Gastrocnemius medialis (tissue), 4 donors: Measurements from ENCODE around the gene SRRM3. TPM values are rescaled to one million over a fixed set of nuclear protein-coding genes. Genes with fewer than 3 reads are reported as not detected.
"Not testable (repeated sequence)": the region's sequence is repeated elsewhere in the genome, so short reads cannot be mapped to it uniquely, and the experiment has no call there.

ENCODE experiments used
- ATAC-seq, 2 donors: fragments of 150-250 bp; one replicate each; pipeline ENCODE4 v1.9.1; 2016
- DNase-seq, 2 donors: peaks; one replicate each; pipeline ENCODE4 v3.0.0-alpha.2; 2019
- H3K27ac ChIP-seq, 4 donors: fragments of 200-600 bp; sonication (generic); 1 replicate in 1 of 4; 2 replicates in 3 of 4; pipeline ENCODE4 v1.5.1; 2016 to 2018; ENCODE audit warnings: mild to moderate bottlenecking in 2 of 4, moderate library complexity in 1 of 4
- H3K27me3 ChIP-seq, 3 donors: fragments of 200-600 bp; sonication (generic) in 2 of 3; 1 replicate in 1 of 3; 2 replicates in 2 of 3; pipeline versions ENCODE4 v1.5.1 to v1.6.0; 2016 to 2019; ENCODE audit warnings: mild to moderate bottlenecking in 1 of 3, moderate library complexity in 1 of 3
- H3K36me3 ChIP-seq, 2 donors: fragments of 200-600 bp; sonication (generic) in 1 of 2; one replicate each; pipeline ENCODE4 v1.5.1; 2017 to 2018
- H3K4me1 ChIP-seq, 2 donors: fragments of 200-600 bp; sonication (generic) in 1 of 2; one replicate each; pipeline ENCODE4 v1.5.1; 2016 to 2017; ENCODE audit warnings: mild to moderate bottlenecking in 2 of 2
- H3K4me3 ChIP-seq, 4 donors: fragments of 200-600 bp; sonication (generic) in 3 of 4; 1 replicate in 1 of 4; 2 replicates in 3 of 4; pipeline ENCODE4 v1.5.1; 2016 to 2019; ENCODE audit warnings: mild to moderate bottlenecking in 2 of 4
- H3K9me3 ChIP-seq, 3 donors: fragments of 200-600 bp; sonication (generic) in 2 of 3; 1 replicate in 1 of 3; 2 replicates in 2 of 3; pipeline ENCODE4 v1.5.1; 2016 to 2019
- CTCF ChIP-seq, 5 experiments: fragments of 450-650 bp in 3 of 5; fragments of 200-600 bp in 2 of 5; sonication (generic) in 2 of 5; IDR thresholded peaks in 4 of 5; conservative IDR thresholded peaks in 1 of 5; 1 replicate in 4 of 5; 2 replicates in 1 of 5; pipeline ENCODE4 v1.5.1; 2016 to 2019; ENCODE audit warnings: antibody characterized with exemption in 5 of 5, mild to moderate bottlenecking in 3 of 5, moderate library complexity in 3 of 5
- POLR2A ChIP-seq, 2 donors: fragments of 450-650 bp; IDR thresholded peaks; one replicate each; pipeline ENCODE4 v1.6.1; 2017; ENCODE audit warnings: antibody characterized with exemption in 2 of 2, mild to moderate bottlenecking in 2 of 2, moderate library complexity in 2 of 2
- in situ Hi-C, 4 donors: fragments of 200-750 bp; cut with MboI; loops; one replicate each; pipeline versions ENCODE4 v1.15.0 to v1.8.0; 2017; ENCODE audit warnings: low sequenced_read_pairs in 4 of 4
- intact Hi-C: fragments of 100-400 bp; cut with DNase I; formaldehyde crosslinking; loops from one replicate; pipeline ENCODE4 v1.15.1; 2023; ENCODE audit warnings: low total_unique reads
- total RNA-seq, 4 donors: library from RNA; depleted of rRNA; stranded (reverse); fragments of >200 nt; gene quantifications; one replicate each; pipeline versions ENCODE4 v1.1.0 to v1.2.3, GENCODE V29; 2016

SRRM3 gene
- total RNA-seq, 4 donors from 2014 or later: 0.53 to 1.2 (median 0.84) TPM

DNA sequence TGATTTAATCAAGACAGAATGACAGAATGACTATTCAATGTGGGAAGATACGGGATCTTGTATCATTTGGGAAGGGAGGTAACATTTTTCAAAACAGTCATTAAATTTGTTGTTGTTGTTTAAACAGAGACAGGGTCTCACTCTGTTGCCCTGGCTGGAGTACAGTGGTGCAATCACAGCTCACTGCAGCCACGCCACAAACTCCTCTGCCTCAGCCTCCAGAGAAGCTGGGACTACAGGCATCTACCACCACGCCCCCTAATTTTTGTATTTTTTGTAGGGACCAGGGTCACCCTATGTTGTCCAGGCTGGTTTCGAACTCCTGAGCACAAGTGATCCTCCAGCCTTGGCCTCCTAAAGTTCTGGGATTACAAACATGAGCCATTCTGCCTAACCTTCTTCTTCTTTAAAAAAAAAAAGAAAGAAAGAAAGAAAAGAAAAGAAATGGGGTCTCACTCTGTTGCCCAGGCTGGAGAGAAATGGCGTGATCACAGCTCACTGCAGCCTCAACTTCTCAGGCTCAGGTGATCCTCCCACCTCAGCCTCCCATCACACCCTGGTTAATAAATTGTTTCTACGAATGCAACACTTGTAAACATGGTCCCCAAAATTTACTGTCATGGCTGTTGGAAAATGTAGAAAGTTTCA, 132.7 kb downstream of the SRRM3 start:
- H3K27me3 ChIP-seq: no peaks in the 10 kb centered on the region
- TF ChIP-seq CTCF (IDR thresholded peaks at IDR 0.05 in 4 of 5, conservative IDR thresholded peaks at IDR 0.05 in 1 of 5) (no peak), POLR2A (IDR thresholded peaks at IDR 0.05) (no peak)
- no peak for DNase-seq
- H3K9me3 ChIP-seq: no peaks in the 10 kb centered on the region
- no peak for ATAC-seq
- peak overlapping the region; percentile 97 to 100 (median 98) for H3K27ac ChIP-seq
- peaks cover under 1 to 7% of the 10 kb centered on the region in 2 donors for H3K36me3 ChIP-seq
- intact Hi-C loops: no loop called here
- in situ Hi-C loops: no loop called here
- peaks cover 85 to 89% of the 10 kb centered on the region in 2 donors for H3K4me1 ChIP-seq
- H3K4me3 ChIP-seq: no peak overlapping the region

DNA sequence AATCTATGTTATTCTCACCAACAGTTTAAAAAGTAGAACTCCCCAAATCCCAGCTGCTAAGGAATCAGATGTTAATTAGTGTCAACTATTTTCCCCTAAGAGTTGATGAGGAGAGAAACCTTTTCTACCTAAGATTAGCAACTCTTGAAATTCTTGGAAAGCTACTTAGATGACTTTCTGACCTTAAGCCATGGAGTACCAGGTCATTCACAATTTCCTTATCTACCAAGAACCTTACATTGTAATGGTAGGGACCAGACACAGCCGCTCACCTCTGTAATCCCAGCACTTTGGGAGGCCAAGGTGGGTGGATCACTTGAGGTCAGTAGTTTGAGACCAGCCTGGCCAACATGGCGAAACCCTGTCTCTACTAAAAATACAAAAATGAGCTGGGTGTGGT, 133.7 kb downstream of the SRRM3 start:
- H3K36me3 ChIP-seq, H3K9me3 ChIP-seq, H3K4me3 ChIP-seq, H3K27me3 ChIP-seq, in situ Hi-C loops, intact Hi-C loops, ATAC-seq, DNase-seq: not testable (repeated sequence)
- Histone ChIP-seq H3K4me1 (peaks cover 82 to 89% of the 10 kb centered on the region in 2 donors), H3K27ac (peak overlapping the region; percentile 97 to 100 (median 98))

GRCh38 chr7:76336094-76336493, 134.4 kb downstream of the SRRM3 start:
- Histone ChIP-seq H3K9me3 (no peaks in the 10 kb centered on the region), H3K4me1 (peaks cover 84 to 89% of the 10 kb centered on the region in 2 donors), H3K4me3 (no peak overlapping the region), H3K27me3 (no peaks in the 10 kb centered on the region), H3K36me3 (no peaks in the 10 kb centered on the region), H3K27ac (peak overlapping the region; percentile 97 to 100 (median 98))
- in situ Hi-C loops (no loop called here), intact Hi-C loops (no loop called here)
- ATAC-seq (no peak), DNase-seq (no peak)
- no peak for TF ChIP-seq POLR2A (IDR thresholded peaks at IDR 0.05)
- TF ChIP-seq CTCF (IDR thresholded peaks at IDR 0.05 in 4 of 5, conservative IDR thresholded peaks at IDR 0.05 in 1 of 5): no peak

Other genes starting within 250 kb of the SRRM3 start
- gene TMEM120A, start 207.3 kb upstream of the SRRM3 start, total RNA-seq: 10 to 100 TPM; 21.3 to 56.7 (median 38.2) TPM
- 10 to 100 TPM; 10.0 to 31.5 (median 17.3) TPM for gene STYXL1, start 153.9 kb upstream of the SRRM3 start, total RNA-seq
- gene MDH2, start 153.8 kb upstream of the SRRM3 start, total RNA-seq: 100 to 1,000 TPM; 236 to 344 (median 284) TPM
- gene HSPB1, start 100.8 kb downstream of the SRRM3 start, total RNA-seq: 1,000 to 10,000 TPM; 1,878 to 2,898 (median 2,185) TPM
- gene YWHAG, start 157.1 kb downstream of the SRRM3 start, total RNA-seq: 100 to 1,000 TPM; 119 to 262 (median 179) TPM
- under 1 TPM in 3 of 4 donors, not detected in 1; 0.20 to 0.68 (median 0.25) TPM for gene SSC4D, start 207.8 kb downstream of the SRRM3 start, total RNA-seq
- 1 to 10 TPM in 1 of 4 donors, not detected in 3; 1.1 TPM for gene ZP3, start 223.1 kb downstream of the SRRM3 start, total RNA-seq